HG02885 (cell line): ENCODE measurements around the gene ARHGEF10L.

Source experiments
- ATAC-seq: cut with Tn5 transposase; IDR thresholded peaks from one replicate; pipeline ENCODE4 v1.9.1; 2021; ENCODE audit warnings: mild to moderate bottlenecking; ENCODE audit not compliant: unreplicated experiment, poor library complexity

The ARHGEF10L gene

DNA sequence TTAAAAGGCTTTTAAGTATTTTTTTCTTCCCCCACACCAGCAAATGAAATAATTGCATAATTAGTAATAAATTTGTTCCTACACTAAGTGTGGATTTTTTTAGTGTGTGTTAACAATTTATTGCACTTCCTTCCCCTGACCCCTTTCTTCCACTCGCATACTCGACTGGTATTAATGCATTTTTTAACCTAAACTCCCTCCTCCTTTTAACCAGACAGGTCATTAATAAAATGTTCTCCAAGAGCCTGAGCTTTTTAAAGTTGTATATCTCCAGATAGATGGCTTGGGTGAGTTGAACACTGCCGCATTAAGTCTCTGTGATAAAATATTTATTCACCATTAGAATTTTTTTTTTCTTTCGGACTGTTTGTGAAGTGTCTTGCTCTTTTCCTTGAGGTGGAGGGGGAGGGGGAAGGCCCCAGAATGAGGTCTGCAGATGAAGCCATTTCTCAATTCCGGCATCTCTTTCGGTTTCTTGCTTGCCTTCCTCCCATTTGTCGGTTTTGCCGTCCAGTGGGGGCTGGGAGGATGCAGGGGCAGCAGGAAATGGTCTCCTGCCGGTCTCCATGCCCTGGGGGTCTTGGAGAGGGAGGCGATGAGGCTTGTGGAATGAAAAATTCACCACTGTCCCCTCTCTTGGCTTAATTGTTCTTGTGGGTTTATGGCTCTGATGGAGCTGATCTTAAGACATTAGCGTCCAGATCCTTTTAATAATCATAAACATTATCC, 151.6 kb downstream of the ARHGEF10L start:
- no peak for ATAC-seq

DNA sequence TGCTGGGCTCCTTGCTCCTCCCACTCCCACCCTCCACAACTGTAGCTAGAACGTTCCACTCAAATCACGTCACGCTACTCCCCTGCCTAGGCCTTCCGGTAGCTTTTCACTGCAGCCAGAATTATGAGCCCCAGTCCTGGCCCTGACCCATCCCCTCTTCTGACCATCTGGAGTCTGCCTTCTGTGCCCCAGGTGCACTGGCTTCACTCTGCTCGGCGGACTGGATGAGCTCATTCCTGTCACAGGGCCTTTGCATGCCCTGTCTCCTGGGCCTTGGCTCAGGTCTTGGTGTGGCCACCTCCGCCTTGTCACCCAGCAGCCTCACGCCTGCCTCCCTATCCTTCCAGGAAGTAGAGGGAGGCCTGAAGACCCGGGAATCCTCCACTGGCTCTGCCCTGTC, 153.1 kb downstream of the ARHGEF10L start:
- ATAC-seq, result no peak

DNA sequence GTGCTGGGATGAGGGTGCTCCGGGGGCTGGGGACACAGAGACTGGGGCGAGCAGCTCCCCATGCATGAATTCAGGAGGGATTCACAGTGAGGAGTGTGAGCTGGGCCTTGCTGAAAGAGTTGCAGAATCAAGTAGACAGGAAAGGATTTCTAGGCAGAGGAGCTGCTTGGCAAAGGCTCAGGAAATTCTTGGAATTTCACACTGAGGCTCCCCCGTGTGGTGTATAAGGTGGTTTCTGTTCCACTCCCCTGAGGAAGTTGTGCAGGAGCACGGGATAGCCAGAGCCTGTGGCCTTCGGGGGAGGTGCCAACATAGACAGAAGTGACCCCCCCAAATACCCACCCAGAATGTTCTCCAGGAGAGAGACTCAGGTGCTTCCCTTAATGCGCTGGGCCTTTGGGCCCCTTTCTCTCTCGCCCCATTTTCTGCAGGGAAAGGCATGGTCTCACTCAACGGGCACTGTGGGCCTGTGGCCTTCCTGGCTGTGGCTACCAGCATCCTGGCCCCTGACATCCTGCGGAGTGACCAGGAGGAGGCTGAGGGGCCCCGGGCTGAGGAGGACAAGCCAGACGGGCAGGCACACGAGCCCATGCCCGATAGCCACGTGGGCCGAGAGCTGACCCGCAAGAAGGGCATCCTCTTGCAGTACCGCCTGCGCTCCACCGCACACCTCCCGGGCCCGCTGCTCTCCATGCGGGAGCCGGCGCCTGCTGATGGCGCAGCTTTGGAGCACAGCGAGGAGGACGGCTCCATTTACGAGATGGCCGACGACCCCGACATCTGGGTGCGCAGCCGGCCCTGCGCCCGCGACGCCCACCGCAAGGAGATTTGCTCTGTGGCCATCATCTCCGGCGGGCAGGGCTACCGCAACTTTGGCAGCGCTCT, 157.2 kb downstream of the ARHGEF10L start:
- no peak for ATAC-seq

DNA sequence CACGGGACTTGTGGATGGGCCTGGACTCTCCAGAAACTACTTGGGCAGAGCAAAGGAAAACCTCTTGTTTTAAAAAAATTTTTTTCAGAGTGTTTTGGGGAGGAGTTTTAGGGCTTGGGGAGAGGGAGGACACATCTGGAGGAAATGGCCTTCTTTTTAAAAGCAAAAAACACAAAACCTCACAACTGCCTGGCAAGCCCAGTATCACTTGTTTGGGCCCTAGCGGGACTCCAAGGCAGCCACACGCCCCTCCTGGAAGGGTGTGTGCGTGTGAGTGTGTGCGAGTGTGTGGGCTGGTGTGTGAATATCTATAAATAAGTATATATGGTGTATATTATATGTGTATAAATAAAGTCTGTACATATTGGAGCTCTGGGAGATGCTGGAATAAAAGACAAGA, 158.0 kb downstream of the ARHGEF10L start:
- no peak for ATAC-seq

DNA sequence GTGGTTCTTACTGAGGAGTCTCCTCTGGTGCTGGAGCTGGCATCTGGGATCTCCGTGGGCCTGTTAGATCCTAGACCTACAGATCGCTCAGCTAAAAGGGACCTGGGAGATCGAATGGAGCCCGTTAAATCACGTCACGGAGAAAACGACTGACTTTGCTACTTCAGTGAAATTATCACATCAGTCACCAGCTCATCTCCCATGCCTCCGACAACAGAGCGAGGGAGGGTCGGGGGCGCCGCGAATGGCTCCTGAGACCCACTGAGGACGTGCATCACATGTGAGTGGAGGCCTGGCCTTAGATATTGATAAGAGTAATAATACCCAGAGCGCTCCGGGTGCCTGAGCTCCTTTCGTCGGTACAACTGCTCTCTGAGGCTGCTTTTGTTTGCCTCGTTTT, 160.1 kb downstream of the ARHGEF10L start:
- no peak for ATAC-seq

DNA sequence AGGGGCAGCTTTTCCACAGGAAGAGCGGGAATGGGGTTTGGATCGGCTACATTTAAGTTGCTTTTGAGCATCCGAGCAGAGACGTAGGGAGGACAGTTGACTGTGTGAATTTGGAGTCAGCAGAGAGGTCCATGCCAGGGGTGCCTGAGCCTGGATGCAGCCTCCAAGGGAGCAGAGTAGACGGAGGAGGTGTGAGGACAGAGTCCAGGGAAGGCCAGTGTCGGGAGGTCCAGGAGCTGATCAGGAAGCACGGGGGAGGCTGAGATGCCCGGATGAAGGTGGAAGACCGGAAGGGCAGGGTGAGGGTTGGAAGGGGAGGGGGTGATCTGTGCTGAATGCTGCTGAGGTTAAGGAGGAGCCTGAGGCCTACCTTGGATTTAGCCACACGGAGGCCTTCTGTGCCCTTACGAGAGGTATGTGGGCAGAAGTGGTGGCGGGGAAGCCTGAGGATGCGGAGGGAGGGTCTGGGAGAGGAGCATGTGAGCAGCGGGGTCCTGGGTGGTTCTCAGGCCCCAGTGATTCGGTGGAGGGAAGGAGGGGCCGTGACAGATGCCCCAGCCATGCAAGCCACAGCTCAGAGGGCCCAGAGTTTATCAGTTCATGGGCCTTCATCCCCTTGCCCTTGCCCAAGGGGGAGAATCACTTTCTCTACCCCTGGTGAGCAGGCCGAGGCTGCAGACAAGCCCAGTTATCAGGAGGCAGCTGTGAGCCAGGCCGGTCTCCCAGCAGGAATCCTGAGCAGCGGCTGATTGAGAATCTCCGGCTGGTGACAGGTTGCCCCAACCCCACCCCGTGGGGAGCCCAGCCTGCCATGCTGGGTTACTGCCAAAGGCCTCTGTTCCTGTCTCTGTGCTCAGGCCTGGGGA, 161.7 kb downstream of the ARHGEF10L start:
- ATAC-seq, result no peak

DNA sequence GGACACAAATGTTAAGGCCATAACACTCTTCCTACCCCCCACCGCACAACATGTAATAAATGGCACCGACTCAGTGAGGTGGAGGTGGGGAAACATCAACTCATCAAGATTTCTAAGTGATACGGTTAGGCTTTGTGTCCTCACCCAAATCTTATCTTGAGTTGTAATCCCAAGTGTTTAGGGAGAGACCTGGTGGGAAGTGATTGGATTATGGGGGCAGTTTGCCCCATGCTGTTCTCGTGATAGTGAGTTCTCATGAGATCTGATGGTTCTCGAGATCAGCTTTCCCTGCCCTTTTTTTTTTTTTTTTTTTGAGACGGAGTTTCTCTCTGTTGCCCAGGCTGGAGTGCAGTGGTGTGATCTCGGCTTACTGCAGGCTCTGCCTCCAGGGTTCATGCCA, 164.7 kb downstream of the ARHGEF10L start:
- no peak for ATAC-seq

DNA sequence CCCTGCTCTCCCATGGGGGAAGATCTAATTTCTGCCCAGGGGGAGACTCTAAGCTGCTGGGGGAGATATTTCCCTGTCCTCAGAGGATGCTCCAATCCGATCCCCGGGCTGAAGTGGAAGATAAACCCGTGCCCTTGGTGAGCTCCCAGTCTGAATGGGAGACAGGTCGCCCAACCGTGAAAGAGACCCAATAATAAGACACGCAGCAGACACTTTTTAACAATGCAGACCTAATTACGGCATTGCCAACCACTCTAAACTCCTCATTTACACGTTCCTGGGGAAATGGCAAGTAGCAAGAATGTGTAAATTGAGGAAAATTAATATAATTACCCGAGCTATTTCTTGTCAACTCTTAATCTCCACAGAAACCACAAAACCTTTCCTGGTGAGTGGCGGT, 166.9 kb downstream of the ARHGEF10L start:
- ATAC-seq, result no peak

DNA sequence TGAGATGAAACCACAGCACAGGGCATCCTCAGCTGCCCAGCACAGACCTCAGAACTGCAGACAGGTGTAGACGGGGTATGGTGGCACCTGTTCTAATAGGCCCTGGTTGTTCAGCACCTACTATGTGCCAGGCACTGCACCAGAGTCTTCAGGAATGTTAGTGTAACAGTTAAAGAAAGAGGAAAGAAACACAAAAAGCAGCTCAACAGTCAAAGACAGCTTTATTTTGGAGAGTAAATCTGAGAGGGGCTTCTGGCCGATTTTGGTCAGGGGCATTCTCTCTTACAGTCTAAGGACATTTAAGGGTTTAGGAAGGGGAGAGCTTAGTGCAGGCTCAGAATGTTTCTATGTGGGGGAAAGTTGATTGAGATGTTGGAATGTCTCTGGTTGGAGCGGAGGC, 170.5 kb downstream of the ARHGEF10L start:
- no peak for ATAC-seq

DNA sequence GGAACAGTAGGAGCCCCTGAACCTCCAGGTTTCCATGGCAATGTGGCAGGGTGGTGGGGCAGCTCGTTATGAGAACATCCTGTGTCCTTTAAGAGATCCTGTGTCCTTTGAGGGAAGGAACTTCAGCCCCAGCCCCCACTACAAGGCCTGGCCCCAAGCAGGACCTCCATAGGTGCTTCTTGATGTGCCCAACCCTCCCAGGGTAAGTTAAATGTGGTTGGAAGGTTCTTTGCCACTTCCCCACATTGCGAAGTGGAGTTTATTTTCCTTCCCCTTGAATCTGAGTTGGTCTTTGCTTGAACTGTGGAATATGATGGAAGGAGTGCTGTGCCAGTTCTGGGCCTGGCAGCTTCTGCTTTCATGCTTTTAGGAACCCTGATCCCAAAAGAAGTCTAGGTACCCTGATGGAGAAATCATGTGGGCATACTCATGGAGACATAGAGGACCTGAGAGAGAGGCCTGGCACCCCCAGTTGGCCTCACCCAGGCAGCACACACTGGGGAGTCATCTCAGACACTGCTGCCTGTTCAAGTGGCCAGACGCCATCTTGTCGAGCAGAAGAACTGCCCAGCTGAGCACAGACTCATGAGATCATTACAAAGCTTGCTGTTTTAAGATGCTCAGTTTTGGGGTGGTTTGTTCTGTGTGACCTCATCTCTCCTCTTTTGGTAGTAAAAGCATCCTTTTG, 171.5 kb downstream of the ARHGEF10L start:
- no peak for ATAC-seq

DNA sequence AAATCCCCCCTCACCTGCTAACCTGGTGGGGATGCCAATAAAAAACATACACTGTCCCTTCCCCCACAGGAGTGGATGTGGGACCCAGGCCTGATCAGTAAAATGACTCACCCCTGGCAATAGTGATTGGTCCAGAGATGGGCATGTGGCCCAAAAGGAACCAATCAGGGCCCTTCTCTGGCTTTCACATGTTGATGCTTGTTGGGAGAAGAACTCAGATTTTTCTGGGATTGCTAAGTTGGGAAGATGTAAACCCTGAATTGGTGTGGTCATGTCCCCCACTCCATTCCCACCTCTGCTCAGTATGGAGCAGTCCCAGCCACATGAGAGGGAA, 172.0 kb downstream of the ARHGEF10L start:
- no peak for ATAC-seq

DNA sequence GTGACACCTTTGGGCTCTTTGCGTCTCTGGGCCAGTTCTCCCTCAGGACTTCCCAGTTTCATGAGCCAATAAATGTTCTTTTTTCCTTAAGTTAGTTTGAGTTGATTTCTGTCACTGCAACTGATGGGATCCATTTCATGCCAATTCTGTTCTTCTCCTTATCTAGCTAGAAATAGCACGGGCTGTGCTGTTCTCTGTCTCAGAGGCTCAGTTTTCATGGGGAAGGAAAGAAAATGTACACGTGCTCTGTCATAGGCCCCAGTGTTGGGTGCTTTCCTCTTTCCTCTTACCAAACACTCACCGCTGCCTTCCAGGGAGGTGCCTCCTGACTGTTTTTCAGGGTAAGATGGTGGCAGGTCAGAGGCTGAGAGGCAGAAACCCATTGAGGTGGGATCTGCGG, 172.4 kb downstream of the ARHGEF10L start:
- no peak for ATAC-seq

DNA sequence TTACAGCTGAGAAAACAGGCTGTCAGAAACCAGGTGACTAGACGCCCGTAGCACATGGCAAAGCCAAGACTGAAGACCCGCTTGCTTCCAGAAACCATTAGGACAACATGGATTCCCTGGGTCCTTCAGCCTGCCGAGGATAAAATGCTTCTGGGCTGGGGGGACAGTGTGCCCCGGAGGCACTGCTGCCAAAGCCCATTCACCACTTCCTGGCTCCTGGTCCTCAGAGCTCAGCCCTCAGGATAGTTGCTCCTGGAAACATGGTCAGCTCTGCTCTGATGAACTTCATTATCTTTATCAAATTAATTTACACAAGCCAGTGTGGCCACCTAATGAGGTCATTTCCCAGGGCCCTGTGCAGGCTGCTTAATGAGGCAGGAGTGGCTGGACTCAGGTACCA, 174.5 kb downstream of the ARHGEF10L start:
- no peak for ATAC-seq

DNA sequence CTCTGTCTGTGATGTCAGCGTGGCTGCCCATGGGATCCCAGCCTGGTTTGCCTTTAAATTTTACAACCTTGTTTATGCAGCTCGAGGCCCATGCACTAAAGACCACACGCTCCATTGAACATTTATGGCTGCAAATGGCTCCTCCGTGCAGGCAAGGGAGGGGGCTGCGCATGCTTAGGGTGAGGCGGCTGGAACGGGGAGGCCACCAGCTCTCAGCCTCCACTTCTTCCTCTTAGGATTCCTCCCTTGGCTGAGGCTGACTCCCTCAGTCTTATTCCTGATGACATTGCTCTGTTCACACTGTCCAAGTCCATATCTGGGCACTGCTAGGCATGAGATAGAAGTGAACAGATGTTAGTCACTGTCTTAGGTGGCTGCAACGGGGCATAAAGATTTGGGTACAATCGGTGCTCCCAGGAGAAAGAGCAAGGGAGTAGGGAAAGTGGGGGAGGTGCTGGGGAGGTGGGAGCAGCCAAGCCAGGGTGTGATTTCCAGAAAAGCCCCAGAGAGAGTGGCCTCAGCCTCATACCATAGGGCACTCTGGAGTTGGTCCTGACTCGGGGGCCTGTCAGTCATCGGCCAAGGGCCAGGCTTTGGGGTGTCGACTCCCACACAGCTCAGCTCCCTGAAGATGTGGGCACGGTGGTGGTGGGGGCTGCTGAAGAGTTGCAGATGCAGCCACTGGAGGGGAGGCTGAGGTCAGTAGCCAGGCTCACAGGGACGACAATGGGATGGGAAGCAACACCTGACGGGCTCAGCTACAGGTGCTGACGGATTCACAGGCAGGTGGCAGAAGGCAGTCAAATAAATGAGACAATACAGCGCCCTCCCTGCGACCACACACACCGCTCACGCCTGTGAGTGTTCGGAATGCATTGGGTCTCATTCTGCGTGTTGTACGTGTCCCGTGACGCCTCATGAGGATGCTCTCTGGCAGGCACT, 178.4 kb downstream of the ARHGEF10L start:
- ATAC-seq, result no peak

DNA sequence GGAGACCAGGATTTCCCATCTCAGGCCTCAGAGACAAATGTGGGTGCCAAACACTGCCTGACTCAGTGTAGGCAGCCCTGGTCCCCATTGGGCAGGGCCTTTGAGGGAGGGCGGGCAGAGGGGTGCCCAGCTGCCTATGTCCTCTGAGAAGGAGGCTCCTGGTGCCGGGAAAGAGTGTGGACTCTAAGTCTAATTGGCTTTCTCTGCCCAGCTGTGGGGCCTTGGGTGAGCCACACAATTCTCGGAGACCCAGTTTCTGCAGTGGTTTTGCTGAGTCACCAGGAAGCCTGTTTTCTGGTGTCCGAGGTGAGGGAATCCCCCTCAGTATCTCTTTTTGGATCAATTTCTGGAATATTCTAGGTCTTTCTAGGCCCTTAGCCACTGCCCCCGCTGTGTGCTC, 180.4 kb downstream of the ARHGEF10L start:
- ATAC-seq, result no peak

DNA sequence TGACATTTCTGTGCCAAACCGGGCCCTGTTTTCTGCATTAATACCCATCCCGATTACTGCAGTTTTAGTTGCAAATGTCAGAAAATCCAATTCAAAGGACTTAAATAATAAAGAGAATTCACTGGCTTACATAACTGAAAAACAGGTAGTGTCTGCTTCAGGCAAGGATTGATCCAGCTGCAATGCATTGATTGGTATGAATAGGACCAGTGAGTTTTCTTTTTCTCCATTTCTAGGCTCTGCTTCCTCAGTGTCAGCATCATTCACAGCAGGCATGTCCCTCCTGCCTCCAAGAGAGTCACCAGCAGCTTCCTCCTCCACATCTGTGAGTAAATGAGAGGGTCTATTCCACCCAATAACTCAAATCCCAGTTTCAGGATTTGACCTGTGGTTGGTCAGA, 181.9 kb downstream of the ARHGEF10L start:
- ATAC-seq, result no peak

DNA sequence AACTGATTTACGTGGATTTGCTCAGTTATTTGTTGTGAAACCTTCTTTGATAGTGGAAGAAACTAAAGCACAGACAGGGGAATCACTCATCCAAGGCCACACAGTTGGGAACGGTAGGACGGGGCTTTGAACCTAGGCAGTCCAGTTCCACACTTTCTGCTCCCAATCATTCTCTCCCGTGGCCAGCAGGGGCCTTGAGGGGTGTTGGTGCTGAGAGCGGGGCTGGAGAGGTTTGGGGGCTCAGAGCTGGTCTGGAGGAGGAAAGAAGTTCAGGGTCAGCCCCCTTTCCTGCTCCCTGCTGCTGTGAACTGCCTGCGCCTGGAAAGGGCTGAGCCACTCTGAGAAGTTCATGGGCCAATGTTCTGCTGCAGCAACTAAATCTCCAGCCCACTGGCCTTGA, 184.2 kb downstream of the ARHGEF10L start:
- ATAC-seq, result no peak

DNA sequence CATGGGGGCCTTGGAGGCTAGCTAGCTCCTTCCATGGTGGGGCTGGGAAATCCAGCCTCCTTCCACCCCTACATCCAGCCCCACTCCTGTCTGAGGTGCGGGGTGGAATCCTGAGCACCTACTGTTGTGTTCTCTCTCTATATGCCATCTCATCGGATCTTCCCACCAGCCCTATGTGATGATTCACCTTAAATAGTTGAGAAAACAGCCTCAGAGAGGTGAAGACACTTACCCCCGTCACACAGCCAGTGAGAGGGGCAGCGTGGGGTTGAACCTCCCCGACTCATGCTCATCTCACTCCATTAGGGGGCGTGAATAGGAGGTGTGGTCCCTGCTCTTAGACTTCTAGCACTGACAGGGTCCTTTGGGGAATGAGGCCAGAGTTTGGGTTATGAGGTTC, 184.7 kb downstream of the ARHGEF10L start:
- no peak for ATAC-seq

DNA sequence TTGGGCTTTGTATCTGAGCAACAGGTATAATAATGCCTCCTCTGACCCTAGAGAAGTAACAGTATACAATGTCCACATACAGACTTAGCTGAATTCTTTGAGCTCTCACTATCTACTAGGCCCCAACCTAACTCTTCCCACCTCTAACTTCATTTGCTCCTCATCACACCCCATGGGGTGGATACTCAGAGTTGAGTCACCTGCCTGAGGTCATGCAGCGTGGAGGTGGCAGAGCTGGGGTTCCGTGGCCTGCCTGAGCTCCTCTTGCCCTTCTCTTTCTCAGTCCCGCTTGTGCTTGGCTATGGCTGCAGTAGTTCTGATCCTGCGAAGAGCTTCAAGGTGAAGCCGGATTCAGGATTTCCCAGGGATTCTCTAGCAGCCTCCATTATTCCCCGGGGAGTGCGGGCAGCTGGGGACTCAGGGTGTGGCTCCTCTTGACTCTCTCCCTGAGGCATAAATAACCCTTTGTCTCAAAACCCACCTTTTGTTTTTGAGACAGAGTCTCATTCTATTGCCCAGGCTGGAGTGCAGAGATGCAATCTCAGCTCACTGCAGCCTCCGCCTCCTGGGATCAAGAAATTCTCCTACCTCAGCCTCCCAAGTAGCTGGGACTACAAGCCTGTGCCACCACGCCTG, 185.7 kb downstream of the ARHGEF10L start:
- no peak for ATAC-seq
